Heart left ventricle (tissue), 16 donors: Measurements from ENCODE around the gene TCF7. TPM values are rescaled to one million over a fixed set of nuclear protein-coding genes. Genes with fewer than 3 reads are reported as not detected.

Experiments
- ATAC-seq, 4 donors: fragments of 200-7000 bp; cut with Tn5 transposase; one replicate each; pipeline ENCODE4 v1.9.1; 2020 to 2022; ENCODE audit warnings: moderate library complexity in 4 of 4, mild to moderate bottlenecking in 3 of 4, moderate number of reproducible peaks in 1 of 4
- DNase-seq, 5 donors: peaks; one replicate each; pipeline ENCODE4 v3.0.0-alpha.2; 2020
- H3K27ac ChIP-seq, 12 donors: fragments of 200-600 bp; sonication (generic) in 4 of 12; one replicate each; pipeline versions ENCODE4 v1.5.0 to v1.8.0; 2016 to 2022; ENCODE audit warnings: mild to moderate bottlenecking in 2 of 12
- H3K27me3 ChIP-seq, 9 donors: fragments of 200-600 bp; sonication (generic) in 2 of 9; one replicate each; pipeline versions ENCODE4 v1.5.1 to v1.8.0; 2016 to 2022; ENCODE audit warnings: mild to moderate bottlenecking in 3 of 9
- H3K36me3 ChIP-seq, 9 donors: fragments of 200-600 bp; sonication (generic) in 2 of 9; one replicate each; pipeline versions ENCODE4 v1.5.0 to v1.8.0; 2018 to 2022; ENCODE audit warnings: mild to moderate bottlenecking in 2 of 9
- H3K4me1 ChIP-seq, 12 donors: fragments of 200-600 bp; sonication (generic) in 4 of 12; one replicate each; pipeline versions ENCODE4 v1.5.0 to v1.8.0; 2016 to 2022; ENCODE audit warnings: mild to moderate bottlenecking in 3 of 12
- H3K4me3 ChIP-seq, 12 donors: fragments of 200-600 bp; sonication (generic) in 4 of 12; one replicate each; pipeline versions ENCODE4 v1.5.0 to v1.8.0; 2017 to 2022; ENCODE audit warnings: mild to moderate bottlenecking in 9 of 12, moderate library complexity in 4 of 12
- H3K9me3 ChIP-seq, 12 donors: fragments of 200-600 bp; sonication (generic) in 4 of 12; one replicate each; pipeline versions ENCODE4 v1.5.0 to v1.8.0; 2016 to 2022; ENCODE audit warnings: mild to moderate bottlenecking in 1 of 12
- CTCF ChIP-seq, 12 donors: fragments of 200-600 bp; sonication (generic) in 4 of 12; IDR thresholded peaks; one replicate each; pipeline versions ENCODE4 v1.5.0 to v1.8.0; 2018 to 2022; ENCODE audit warnings: antibody characterized with exemption in 12 of 12, mild to moderate bottlenecking in 5 of 12
- POLR2A ChIP-seq, 2 donors: fragments of 450-650 bp; IDR thresholded peaks; one replicate each; pipeline ENCODE4 v1.6.1; 2017; ENCODE audit warnings: antibody characterized with exemption in 2 of 2, mild to moderate bottlenecking in 2 of 2, moderate library complexity in 2 of 2
- WGBS, 4 donors: extraction: QIAGEN DNeasy Blood & Tissue Kit in 2 of 4; methylation state at CpG; one replicate each; pipeline versions ENCODE4 v1.1.5 to v1.1.7; 2013 to 2018; 5-methylcytosine and 5-hydroxymethylcytosine counted together
- intact Hi-C, 10 donors: fragments of 100-400 bp; cut with DNase I; formaldehyde crosslinking; loops; one replicate each; pipeline versions ENCODE4 v1.11.1 to v1.14.2; 2022
- polyA plus RNA-seq, 2 donors: library from polyadenylated mRNA; stranded (reverse); fragments of 200-250 nt; gene quantifications; one replicate each; pipeline ENCODE4 v1.2.3, GENCODE V29; 2013
- total RNA-seq, 9 donors: library from RNA; depleted of rRNA in 2 of 9; stranded (reverse); fragments of >200 nt in 2 of 9; fragmentation: NEBNext Ultra II Directional in 3 of 9; extraction: Animal tissue kit (Norgen Biotek cat#: 25700) in 3 of 9; gene quantifications; one replicate each; pipeline versions ENCODE4 v1.1.0 to v1.2.4, GENCODE V29; 2016 to 2023
- donor health status: ischemic (EF 13 %, LVEDD 7.1; RV severe dilation, severe dysfunction).
- donor health status: healthy with polysubstance abuse.
- donor health status: DM: no; HTN: yes; CAD: no.
- donor health status: DM: no; HTN: no; CAD: no.
- donor health status: ischemic (EF 25% LVEDD 6.9; RV normal size, moderate dysfunction).
- donor health status: ischemic (EF 25% LVEDD 5.7; RV mildly dilated, moderate dysfunction).
- donor health status: healthy.
- donor health status: DM: yes; HTN: yes; CAD: no.
- donor health status: ischemic (EF 35%, LVEDD 5.7; RV mildly dilated, moderate dysfunction).
- donor health status: nonischemic (EF 11% LVEDD 7.7; RV severe dilation, severe dysfunction).
- donor health status: DM: yes; HTN: yes; CAD: no.
- donor health status: PGD.
- donor health status: ischemic (EF 29% LVEDD 5.4; RV normal size, mild dysfunction).
- donor health status: nonischemic (EF 23%, LVEDD 6.1; RV moderate dilation, normal function).

The TCF7 gene
- total and polyA plus RNA-seq, 11 donors, result 0.79 to 5.2 (median 1.9) TPM

GRCh38 chr5:134116286-134116685 lies 1.8 kb downstream of the TCF7 start:
- Histone ChIP-seq H3K4me3 (peak overlapping the region in 1 of 12 donors; percentile 68), H3K4me1 (peaks cover 0 to 29% (median 13%) of the 10 kb centered on the region in 12 donors), H3K27me3 (peaks cover 0 to 26% (median 16%) of the 10 kb centered on the region in 9 donors), H3K27ac (peak overlapping the region in 1 of 12 donors; percentile 59), H3K36me3 (no peaks in the 10 kb centered on the region), H3K9me3 (no peaks in the 10 kb centered on the region)
- ATAC-seq (no peak), DNase-seq (no peak)
- TF ChIP-seq POLR2A (IDR thresholded peaks at IDR 0.05) (no peak), CTCF (IDR thresholded peaks at IDR 0.05) (no peak)
- intact Hi-C loops, result no loop called here
- WGBS, 4 donors, result 80 to 91% (median 90%) methylated on average over 10 of the region's 10 CpGs

- DNase-seq (no peak), ATAC-seq (no peak)
- Histone ChIP-seq H3K27ac (peak overlapping the region in 1 of 12 donors; percentile 59), H3K36me3 (no peaks in the 10 kb centered on the region), H3K9me3 (no peaks in the 10 kb centered on the region), H3K4me1 (peaks cover 0 to 29% (median 13%) of the 10 kb centered on the region in 12 donors), H3K4me3 (peak overlapping the region in 1 of 12 donors; percentile 68), H3K27me3 (peaks cover 0 to 22% (median 16%) of the 10 kb centered on the region in 9 donors)
- TF ChIP-seq POLR2A (IDR thresholded peaks at IDR 0.05), result no peak
- TF ChIP-seq CTCF (IDR thresholded peaks at IDR 0.05), result no peak
- intact Hi-C loops, result no loop called here
- WGBS, 4 donors, result 82 to 91% (median 88%) methylated on average over 12 of the region's 12 CpGs
These were observed 2.6 kb downstream of the TCF7 start for GRCh38 chr5:134116789-134117761.

- 90 to 96% (median 93%) methylated on average over 4 of the region's 4 CpGs for WGBS, 4 donors
- ATAC-seq (no peak), DNase-seq (no peak)
- H3K27ac ChIP-seq, result peak overlapping the region in 1 of 12 donors; percentile 32
- peaks cover 0 to 10% (median 6%) of the 10 kb centered on the region in 9 donors for H3K27me3 ChIP-seq
- no peaks in the 10 kb centered on the region for H3K36me3 ChIP-seq
- H3K9me3 ChIP-seq, result no peaks in the 10 kb centered on the region
- no peak for TF ChIP-seq POLR2A (IDR thresholded peaks at IDR 0.05)
- TF ChIP-seq CTCF (IDR thresholded peaks at IDR 0.05), result no peak
- peak overlapping the region in 1 of 12 donors; percentile 68 for H3K4me3 ChIP-seq
- H3K4me1 ChIP-seq, result peaks cover 0 to 25% (median 11%) of the 10 kb centered on the region in 12 donors
- intact Hi-C loops, result no loop called here
These were observed 3.8 kb downstream of the TCF7 start for GRCh38 chr5:134118212-134118835.

GRCh38 chr5:134119720-134120119 lies 5.2 kb downstream of the TCF7 start:
- WGBS, 4 donors, result 79 to 86% (median 82%) methylated on average over 6 to 12 of the region's 12 CpGs
- ATAC-seq, result no peak

More at GRCh38 chr5:134119720-134120119, 5.2 kb downstream of the TCF7 start:
- TF ChIP-seq CTCF (IDR thresholded peaks at IDR 0.05) (no peak), POLR2A (IDR thresholded peaks at IDR 0.05) (no peak)
- H3K4me1 ChIP-seq, result peaks cover 0 to 20% (median 6%) of the 10 kb centered on the region in 12 donors
- H3K27me3 ChIP-seq, result peaks cover 0 to 6% (median 0%) of the 10 kb centered on the region in 9 donors
- no peaks in the 10 kb centered on the region for H3K36me3 ChIP-seq
- peak overlapping the region in 1 of 12 donors; percentile 58 for H3K27ac ChIP-seq
- intact Hi-C loops, result no loop called here
- peak overlapping the region in 1 of 12 donors; percentile 68 for H3K4me3 ChIP-seq
- H3K9me3 ChIP-seq, result no peaks in the 10 kb centered on the region
- DNase-seq, result no peak
